SW 1271 (cell line): Measurements from ENCODE around the gene HOXD11.

Source experiments
- DNase-seq, 2 experiments: peaks; one replicate each; lab custom pipeline; 2025; lab: John Stamatoyannopoulos, UW

The HOXD11 gene

GRCh38 chr2:176131848-176132158 is 24.7 kb downstream of the HOXD11 start:
- DNase-seq = no peak

DNA sequence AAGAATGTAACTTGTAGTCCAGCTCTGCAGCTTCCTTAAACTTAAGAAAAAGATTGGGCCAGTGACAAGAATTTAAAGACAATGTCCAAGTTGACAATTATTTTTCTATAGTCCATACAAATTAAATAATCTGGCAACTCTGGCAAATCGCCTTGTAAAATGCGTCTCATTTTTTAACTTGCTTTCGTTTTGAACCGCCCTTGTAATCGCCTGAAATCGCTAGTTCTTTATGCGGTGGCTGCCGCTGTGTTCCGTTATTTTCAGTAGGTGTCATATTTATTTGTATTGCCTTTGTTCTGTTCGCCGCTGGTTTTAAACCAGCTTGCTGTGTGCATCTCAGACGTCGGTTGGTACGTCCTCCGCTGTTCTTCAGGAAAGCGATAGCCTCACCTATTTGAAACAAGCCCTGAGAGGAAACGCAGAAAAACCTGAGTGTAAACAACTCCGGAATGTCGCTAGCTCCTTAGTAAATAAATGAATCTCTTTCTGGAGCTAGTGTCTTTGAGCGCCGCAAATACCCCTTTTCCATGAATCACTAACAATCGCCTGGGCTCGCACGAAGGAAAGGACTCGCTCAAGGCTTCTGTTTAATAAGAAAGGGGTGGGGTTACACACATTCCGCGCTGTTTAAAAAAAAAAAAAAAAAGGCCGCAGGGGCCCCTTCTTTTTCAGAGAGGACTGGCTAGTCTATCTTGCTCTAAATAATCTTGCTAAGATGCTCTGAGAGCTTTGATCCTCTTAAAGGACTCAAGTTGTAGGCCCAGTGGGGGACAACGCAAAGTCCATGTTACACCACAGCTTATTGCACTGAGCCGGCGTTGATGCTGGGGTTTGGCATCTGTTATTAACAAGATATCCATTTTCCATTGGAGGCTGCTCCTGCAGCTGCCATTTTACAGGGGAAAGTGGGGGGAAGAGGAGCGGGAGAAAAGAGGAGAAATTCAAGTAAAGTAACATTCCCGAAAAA is 25.4 kb downstream of the HOXD11 start:
- DNase-seq = no peak

DNA sequence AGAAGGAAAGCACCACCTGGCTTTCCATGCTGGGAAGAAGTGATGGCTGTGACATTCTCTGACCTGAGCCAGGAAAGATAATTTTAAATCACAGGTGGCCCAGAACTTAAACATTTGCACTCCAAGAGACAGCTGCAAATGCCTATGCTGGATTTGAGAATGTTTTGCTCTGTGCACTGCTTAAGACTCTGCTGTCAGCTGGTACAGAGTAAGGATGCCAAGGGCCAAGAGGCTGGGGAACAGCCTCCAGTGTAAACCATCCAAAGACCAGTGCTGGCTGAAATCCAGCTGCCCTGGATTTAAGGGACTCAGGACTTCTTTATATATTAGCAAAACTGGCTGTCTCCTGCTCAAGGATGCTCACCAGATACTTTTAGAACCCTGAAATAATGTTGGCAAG is 26.3 kb downstream of the HOXD11 start:
- no peak for DNase-seq

GRCh38 chr2:176134035-176134434 is 27.0 kb downstream of the HOXD11 start:
- DNase-seq = no peak

- peak; percentile 7 to 21 for DNase-seq
These were observed 28.0 kb downstream of the HOXD11 start for GRCh38 chr2:176135035-176135440.

DNA sequence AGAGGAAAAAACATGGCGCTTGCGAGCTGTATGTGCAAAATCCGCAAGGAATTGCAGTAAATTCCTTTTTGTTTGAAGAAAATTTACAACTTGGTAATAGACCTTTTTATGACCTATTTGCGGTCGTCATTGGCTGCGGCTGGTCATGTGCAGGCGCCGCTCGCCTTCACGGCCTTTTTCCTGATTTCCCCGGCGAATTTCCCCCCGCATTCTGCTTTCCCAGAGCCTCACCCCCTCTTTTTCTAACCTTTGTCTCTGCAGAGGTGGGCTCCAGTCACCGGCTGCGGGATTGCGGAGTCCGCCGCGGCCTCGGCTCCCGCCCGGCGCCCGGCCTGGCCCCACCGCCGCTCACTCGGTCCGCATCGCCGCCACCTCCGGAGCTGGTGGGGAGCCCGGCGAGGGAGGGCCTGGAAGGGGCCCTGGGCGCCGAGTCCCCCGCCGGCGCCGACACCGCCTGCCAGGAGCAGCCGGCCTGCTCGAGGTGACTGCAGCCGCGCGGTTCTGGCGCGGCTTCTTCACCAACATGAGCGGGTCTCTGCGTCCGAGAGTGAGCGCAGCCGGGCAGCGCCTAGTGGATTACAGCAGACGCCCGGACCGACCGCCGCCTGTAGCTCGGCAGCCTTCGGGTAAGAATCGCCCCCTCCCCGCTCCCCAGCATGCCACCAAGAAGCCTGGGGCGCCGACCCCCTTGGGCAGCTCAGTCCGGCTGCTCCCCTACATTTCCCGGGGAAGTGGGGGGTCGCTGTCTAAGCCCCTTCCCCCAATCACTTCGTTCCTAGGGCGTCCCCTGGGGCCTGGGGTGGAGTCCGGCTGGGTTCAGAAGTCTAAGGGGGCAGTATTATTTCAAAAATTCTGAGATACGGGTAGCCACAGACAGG is 29.5 kb downstream of the HOXD11 start:
- DNase-seq = no peak

DNA sequence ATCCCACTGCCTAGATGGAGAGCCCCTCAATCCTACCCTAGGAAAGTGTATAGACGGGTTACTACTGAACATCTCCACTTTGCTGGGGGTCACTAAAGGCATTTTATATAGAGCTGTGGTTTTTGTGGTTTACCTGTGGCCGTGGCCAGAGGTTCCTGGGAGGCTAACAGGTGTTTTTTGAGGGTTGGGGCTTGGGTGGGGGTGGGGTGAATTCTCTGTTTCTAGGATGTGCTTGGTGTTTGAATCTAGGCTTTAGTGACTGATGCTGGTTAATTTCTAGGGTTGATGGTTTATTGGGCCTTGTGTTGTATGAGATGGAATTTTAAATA is 30.1 kb downstream of the HOXD11 start:
- no peak for DNase-seq

- DNase-seq = no peak
These were observed 30.8 kb downstream of the HOXD11 start for GRCh38 chr2:176137906-176138305.

GRCh38 chr2:176138526-176138922 is 31.4 kb downstream of the HOXD11 start:
- DNase-seq = no peak

DNA sequence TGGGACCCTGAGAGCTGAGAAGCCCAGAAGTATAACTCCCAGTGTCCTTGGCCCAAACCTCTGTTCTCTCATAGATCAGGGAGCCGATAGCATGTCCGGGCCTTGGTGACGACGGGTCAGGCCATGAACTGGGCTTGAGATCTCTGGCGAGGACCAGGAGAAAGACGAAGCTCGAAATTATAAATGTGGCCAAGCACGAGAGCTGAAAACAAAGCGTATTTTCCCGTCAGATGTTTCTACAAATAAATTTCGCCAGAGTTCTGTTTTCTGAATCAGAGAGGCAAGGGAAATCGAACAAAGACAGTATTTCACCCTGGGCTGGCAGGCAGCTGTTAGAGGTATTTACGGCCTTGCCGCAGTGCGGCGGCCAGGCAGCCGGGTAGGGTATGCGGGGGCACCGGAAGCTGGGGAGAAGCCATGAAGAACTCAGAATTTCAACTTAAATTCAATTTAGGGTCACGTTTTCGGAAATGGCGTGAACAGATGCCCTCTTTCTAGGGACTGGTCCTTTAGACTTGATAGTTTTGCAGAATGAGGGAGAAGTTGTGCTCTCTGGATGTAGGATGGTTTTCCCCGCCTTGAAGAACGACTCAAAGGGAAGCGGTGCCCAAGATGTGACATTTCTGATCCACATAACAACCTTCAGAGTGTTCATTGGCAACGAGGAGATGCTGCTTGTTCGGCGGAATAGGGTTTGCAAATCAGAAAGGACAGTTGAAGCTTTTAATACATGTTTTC is 32.0 kb downstream of the HOXD11 start:
- DNase-seq = no peak

GRCh38 chr2:176139661-176140512 is 32.8 kb downstream of the HOXD11 start:
- DNase-seq = peak in 1 of 2 experiments; percentile 41

DNA sequence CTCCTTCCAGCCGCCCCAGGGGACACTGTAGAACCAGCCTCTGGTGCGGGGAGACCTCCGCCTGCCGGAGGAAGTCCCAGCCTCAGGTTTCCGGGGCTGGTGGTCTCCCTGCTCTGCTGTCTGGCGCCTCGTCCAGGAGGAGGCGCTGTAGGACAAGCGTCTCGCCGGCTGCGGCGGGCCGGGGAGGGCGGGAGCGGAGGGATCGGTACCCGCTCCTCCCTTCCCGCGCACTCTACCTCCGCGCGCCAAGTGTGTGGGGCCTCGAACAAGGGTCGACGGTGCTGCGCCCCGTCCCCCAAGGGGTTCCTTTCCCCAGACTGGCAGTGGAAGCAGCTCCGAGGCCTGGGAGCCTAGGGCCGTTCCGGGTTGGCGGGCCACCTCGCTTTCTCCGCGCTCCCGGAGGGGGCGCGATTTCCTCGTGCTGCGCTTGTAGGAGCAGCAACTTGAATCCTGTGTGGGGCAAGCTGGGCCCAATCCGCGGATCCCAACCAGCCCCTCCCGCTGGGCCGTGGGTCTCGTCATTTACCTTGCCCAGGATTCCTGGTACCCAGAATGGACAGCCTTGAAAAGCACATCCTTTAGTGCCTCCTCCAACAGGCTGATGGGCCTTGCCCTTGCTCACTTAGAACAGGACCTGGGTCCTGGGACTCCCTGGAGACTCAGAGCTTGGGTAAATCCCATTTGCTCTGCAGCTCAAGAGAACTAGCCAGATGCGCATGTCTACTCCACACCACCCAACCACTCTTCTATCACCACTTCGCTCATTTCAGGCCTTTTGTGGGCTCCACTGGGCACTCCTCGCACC is 33.6 kb downstream of the HOXD11 start:
- peak; percentile 34 to 56 for DNase-seq

GRCh38 chr2:176142281-176142680 is 35.2 kb downstream of the HOXD11 start:
- DNase-seq = no peak

DNA sequence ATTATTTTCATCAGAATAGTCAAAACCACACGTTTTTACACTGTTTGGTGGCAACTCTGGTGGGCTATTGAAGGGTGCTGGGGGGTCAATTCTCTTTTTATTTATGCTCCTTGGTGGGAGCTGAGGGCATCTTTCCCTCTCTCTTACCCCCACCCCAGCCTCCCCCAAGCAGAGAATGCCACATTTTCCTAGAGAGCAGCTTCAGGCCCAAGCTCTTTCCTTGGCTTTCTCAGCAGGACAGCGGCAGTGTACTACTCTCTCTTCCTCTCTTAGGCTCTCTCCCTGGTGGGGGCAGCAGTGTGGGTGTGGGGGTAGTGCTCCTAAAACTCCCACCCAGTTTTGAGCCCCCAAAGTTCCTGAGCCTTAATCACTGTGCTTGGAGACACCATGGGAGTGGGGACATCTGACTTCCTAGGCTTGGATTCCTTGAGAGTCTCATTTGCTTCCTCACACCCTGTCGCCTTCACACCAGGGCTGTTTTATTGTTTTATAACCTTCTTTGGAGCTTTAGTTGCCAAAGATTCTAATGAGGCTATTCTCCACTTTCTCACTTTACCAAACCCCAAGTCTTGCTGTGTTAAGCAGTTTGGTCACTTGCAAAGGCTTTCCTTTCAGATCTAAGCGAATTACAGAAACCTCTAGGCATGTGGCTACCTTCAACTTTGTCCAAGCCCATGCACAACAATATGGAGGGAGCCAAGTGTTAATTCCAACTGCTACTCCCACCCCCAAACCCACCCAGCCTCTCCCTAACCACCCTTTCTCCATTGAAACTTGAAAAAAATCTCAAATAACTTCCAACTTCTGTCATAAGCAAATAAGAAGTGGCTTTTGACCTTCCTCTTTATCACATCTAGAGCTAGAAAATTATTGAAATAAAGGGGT is 38.2 kb downstream of the HOXD11 start:
- no peak for DNase-seq

DNA sequence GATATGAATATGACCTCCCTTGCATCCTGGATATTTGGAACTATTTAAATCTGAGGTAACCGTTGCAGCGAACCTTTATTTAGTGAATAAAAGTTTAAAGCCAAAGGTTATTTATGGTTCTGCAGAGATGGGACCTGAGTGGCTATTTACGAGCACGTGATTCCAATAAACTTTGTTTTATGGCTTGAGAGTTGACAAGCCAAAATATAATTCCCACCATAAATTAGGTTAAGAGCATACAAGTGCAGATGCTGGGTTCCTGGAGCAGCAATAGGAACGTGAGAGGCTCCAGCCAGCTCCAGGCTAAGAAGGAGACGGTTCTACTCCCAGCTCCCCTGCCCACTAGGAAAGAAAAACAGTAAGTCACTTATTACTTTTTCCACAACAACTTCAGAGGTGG is 39.0 kb downstream of the HOXD11 start:
- no peak for DNase-seq

DNA sequence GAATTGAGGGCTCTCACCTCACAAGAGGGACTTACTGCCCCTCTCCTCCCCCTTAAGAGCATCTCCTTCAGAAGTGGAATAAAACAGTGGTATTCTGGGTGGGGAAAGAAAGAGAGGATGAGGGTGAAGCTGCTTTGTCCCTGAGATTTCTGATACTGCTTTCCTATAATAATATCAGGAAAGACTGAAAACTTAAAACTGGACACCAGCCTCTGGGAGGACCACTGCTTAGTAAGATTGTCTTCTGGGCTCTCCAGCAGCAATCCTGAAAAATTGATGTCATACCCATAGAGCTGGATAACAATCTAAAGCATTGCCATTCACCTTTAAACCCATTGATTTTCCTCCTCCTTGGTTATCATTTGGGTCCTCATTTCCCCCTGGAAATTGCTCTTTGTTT is 39.6 kb downstream of the HOXD11 start:
- DNase-seq = no peak

DNA sequence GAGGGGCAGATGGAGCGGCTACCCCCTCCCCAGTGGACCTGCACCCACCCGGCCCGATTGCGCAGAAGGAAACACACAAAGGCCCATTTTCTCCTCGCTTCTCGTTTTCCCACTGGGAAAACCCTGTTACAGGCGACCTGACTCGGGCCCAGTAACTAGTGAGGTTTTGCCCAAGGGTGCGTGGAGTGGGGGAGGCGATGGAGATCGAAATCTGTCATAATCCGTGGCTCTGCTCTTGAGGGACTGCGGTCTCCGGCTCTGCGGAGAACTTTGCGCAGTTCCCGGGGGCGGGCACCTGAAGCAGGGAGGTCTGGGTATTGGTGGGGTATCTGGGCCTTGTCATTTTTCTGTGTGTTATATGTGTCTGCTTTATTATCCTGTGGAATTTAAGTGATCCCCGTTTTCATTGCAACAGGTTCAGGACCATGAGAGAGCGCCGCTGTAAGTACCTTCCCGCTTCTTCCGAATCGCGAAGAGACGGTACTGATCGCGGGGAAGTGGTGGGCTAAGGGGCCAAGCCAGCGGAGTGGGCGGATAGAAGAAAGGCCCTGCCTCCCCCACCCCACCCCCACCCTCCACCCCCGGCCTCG is 40.2 kb downstream of the HOXD11 start:
- no peak for DNase-seq

- no peak for DNase-seq
These were observed 40.9 kb downstream of the HOXD11 start for GRCh38 chr2:176147800-176148496.
